HepG2 (cell line): ENCODE data around the gene WDR5B. TPM values are rescaled to one million over a fixed set of nuclear protein-coding genes. Genes with fewer than 3 reads are reported as not detected.

ENCODE experiments used
- CREB1 ChIP-seq, 2 experiments: fragments of 450-650 bp in 1 of 2; IDR thresholded peaks; 2 replicates each; pipeline ENCODE4 v1.6.1; 2016 to 2017; ENCODE audit warnings: control low read depth in 1 of 2, mild to moderate bottlenecking in 1 of 2, missing compliant biosample characterization in 1 of 2, missing genetic modification characterization in 1 of 2
- GATAD1 ChIP-seq: IDR thresholded peaks from 2 replicates; pipeline ENCODE4 v1.6.1; 2016; ENCODE audit warnings: missing genetic modification reagents, missing compliant biosample characterization
- HIVEP1 ChIP-seq: sonication (generic); formaldehyde crosslinking; IDR thresholded peaks from 2 replicates; pipeline ENCODE4 v1.4.0; 2020; ENCODE audit warnings: mild to moderate bottlenecking, missing genetic modification reagents
- KDM2A ChIP-seq: sonication (generic); formaldehyde crosslinking; IDR thresholded peaks from 2 replicates; pipeline ENCODE4 v1.4.0; 2020; ENCODE audit warnings: low read depth, missing genetic modification reagents, borderline replicate concordance
- KLF13 ChIP-seq: sonication (generic); formaldehyde crosslinking; IDR thresholded peaks from 2 replicates; pipeline ENCODE4 v1.4.0; 2020; ENCODE audit warnings: mild to moderate bottlenecking, missing genetic modification reagents
- MXD4 ChIP-seq: IDR thresholded peaks from 2 replicates; pipeline ENCODE4 v1.6.1; 2016; ENCODE audit warnings: mild to moderate bottlenecking, missing biosample characterization, missing genetic modification reagents
- THAP9 ChIP-seq: sonication (generic); formaldehyde crosslinking; IDR thresholded peaks from 2 replicates; pipeline ENCODE4; 2020; ENCODE audit warnings: missing genetic modification reagents, mild to moderate bottlenecking, borderline replicate concordance
- TRAFD1 ChIP-seq: sonication (generic); formaldehyde crosslinking; IDR thresholded peaks from 2 replicates; pipeline ENCODE4 v1.5.1; 2020; ENCODE audit warnings: missing genetic modification reagents, mild to moderate bottlenecking, borderline replicate concordance
- ZBTB34 ChIP-seq: sonication (generic); formaldehyde crosslinking; IDR thresholded peaks from 2 replicates; pipeline ENCODE4 v1.8.0; 2022; ENCODE audit warnings: mild to moderate bottlenecking, missing genetic modification reagents
- ZEB1 ChIP-seq: IDR thresholded peaks from 2 replicates; pipeline ENCODE4 v1.6.1; 2012; ENCODE audit warnings: mild to moderate bottlenecking, low read depth, inconsistent platforms; ENCODE audit not compliant: insufficient replicate concordance
- ZNF281 ChIP-seq: sonication (generic); formaldehyde crosslinking; IDR thresholded peaks from 2 replicates; pipeline ENCODE4 v1.4.0; 2020; ENCODE audit warnings: missing genetic modification reagents, borderline replicate concordance
- ZNF326 ChIP-seq: sonication (generic); formaldehyde crosslinking; IDR thresholded peaks from 2 replicates; pipeline ENCODE4 v1.4.0; 2020; ENCODE audit warnings: missing genetic modification reagents, borderline replicate concordance
- ZNF710 ChIP-seq: sonication (generic); formaldehyde crosslinking; IDR thresholded peaks from 2 replicates; pipeline ENCODE4 v1.5.0; 2020; ENCODE audit warnings: mild to moderate bottlenecking, missing genetic modification reagents, borderline replicate concordance
- ZNF784 ChIP-seq: sonication (generic); formaldehyde crosslinking; IDR thresholded peaks from 2 replicates; pipeline ENCODE4 v1.5.1; 2020; ENCODE audit warnings: missing genetic modification reagents, mild to moderate bottlenecking, borderline replicate concordance
- polyA plus RNA-seq, 8 experiments: library from polyadenylated mRNA; depleted of rRNA in 3 of 8; stranded (reverse) in 7 of 8; unstranded in 1 of 8; fragments of >200 nt; fragmentation: Illumina TruSeq in 4 of 8; extraction: Trizol in 4 of 8; gene quantifications; 2 replicates each; pipeline versions ENCODE4 v1.2.1 to v1.2.3, GENCODE V29; 2011 to 2016; ENCODE audit warnings: low read depth in 4 of 8, missing spikeins in 1 of 8, mixed read lengths in 1 of 8; ENCODE audit not compliant: insufficient read depth in 1 of 8
- total RNA-seq, 5 experiments: library from RNA; depleted of rRNA; stranded (reverse); fragments of >200 nt; fragmentation: Illumina TruSeq; extraction: Trizol; gene quantifications; 2 replicates each; pipeline ENCODE4 v1.2.3, GENCODE V29; 2016; ENCODE audit warnings: low read depth in 1 of 5

The WDR5B gene
- total and polyA plus RNA-seq, 2 of the 13 experiments (the other 11 are each of a cell fraction or from before 2014, with no cell fraction given) = 2.5 to 3.6 TPM

GRCh38 chr3:122383771-122384697, 31.8 kb downstream of the WDR5B start, which contains the start of gene FAM162A (continued):
- TF ChIP-seq ZNF710 (CRISPR knock-in tag) (peak; percentile 85; the same call in 1 of the 2 replicates), ZBTB34 (CRISPR knock-in tag) (peak; percentile 84), KLF13 (CRISPR knock-in tag) (no peak), THAP9 (CRISPR knock-in tag) (no peak), ZNF326 (no peak), MXD4 (CRISPR knock-in tag) (peak; percentile 81), ZEB1 (peak; percentile 44), CREB1 (IDR thresholded peaks at IDR 0.05) (peak; percentile 71; the same call in 1 of the 2 replicates), CREB1 (CRISPR knock-in tag; IDR thresholded peaks at IDR 0.05) (no peak), ZNF281 (CRISPR knock-in tag) (peak; percentile 76; the same call in 1 of the 2 replicates), HIVEP1 (peak; percentile 65; the same call in 1 of the 2 replicates), ZNF784 (peak; percentile 93), TRAFD1 (CRISPR knock-in tag) (no peak), KDM2A (CRISPR knock-in tag) (peak; percentile 97), GATAD1 (CRISPR knock-in tag) (peak; percentile 88)
